Keratinocyte (primary cell): ENCODE data around the gene PLAAT4. TPM values are rescaled to one million over a fixed set of nuclear protein-coding genes. Genes with fewer than 3 reads are reported as not detected.

Experiments
- DNase-seq: peaks from one replicate; pipeline ENCODE4 v3.0.0-alpha.2; 2011; ENCODE audit warnings: low read depth, missing footprints, low spot score
- FAIRE-seq: peaks from 2 replicates; lab custom pipeline; 2011; peaks lifted over from hg19 to GRCh38; lab: Jason Lieb, UNC
- H2AFZ ChIP-seq: 2 replicates; pipeline ENCODE4 v1.6.0; 2012; ENCODE audit warnings: low read length, control low read depth, inconsistent platforms; ENCODE audit not compliant: control insufficient read depth
- H3K27ac ChIP-seq: 2 replicates; pipeline ENCODE4 v1.5.1; 2011; ENCODE audit warnings: low read length; ENCODE audit not compliant: control insufficient read depth, insufficient read depth
- H3K27me3 ChIP-seq: 3 replicates; pipeline ENCODE4 v1.6.0; 2011; ENCODE audit warnings: low read length; ENCODE audit not compliant: control insufficient read depth, insufficient read depth; ENCODE audit errors: extremely low read depth
- H3K36me3 ChIP-seq, 2 experiments: 2 replicates in 1 of 2; 3 replicates in 1 of 2; pipeline ENCODE4 v1.5.1; 2011; ENCODE audit warnings: low read length in 2 of 2, mild to moderate bottlenecking in 1 of 2; ENCODE audit not compliant: control insufficient read depth in 2 of 2, insufficient read depth in 2 of 2; ENCODE audit errors: extremely low read depth in 1 of 2
- H3K4me1 ChIP-seq: 3 replicates; pipeline ENCODE4 v1.5.1; 2011; ENCODE audit warnings: low read length; ENCODE audit not compliant: control insufficient read depth, insufficient read depth; ENCODE audit errors: extremely low read depth
- H3K4me2 ChIP-seq: 3 replicates; pipeline ENCODE4 v1.6.0; 2011; ENCODE audit warnings: low read depth, low read length; ENCODE audit not compliant: control insufficient read depth, insufficient read depth; ENCODE audit errors: extremely low read depth
- H3K4me3 ChIP-seq, 3 experiments: fragments of 200-600 bp in 1 of 3; sonication (generic) in 1 of 3; 2 replicates in 2 of 3; 3 replicates in 1 of 3; pipeline ENCODE4 v1.5.1; 2011 to 2016; ENCODE audit warnings: low read length in 3 of 3, mild to moderate bottlenecking in 3 of 3, control low read depth in 2 of 3, inconsistent platforms in 1 of 3, low read depth in 1 of 3, mixed read lengths in 1 of 3, mixed run types in 1 of 3, moderate library complexity in 1 of 3; ENCODE audit not compliant: control insufficient read depth in 2 of 3, insufficient read depth in 2 of 3; ENCODE audit errors: extremely low read depth in 1 of 3
- H3K79me2 ChIP-seq: 2 replicates; pipeline ENCODE4 v1.6.0; 2012; ENCODE audit warnings: low read length; ENCODE audit not compliant: control insufficient read depth, insufficient read depth
- H3K9ac ChIP-seq: 3 replicates; pipeline ENCODE4 v1.6.0; 2011; ENCODE audit warnings: low read length; ENCODE audit not compliant: control insufficient read depth, insufficient read depth; ENCODE audit errors: extremely low read depth
- H3K9me1 ChIP-seq: 3 replicates; pipeline ENCODE4 v1.6.0; 2011; ENCODE audit warnings: low read length; ENCODE audit not compliant: control insufficient read depth, insufficient read depth; ENCODE audit errors: extremely low read depth
- H3K9me3 ChIP-seq: 2 replicates; pipeline ENCODE4 v1.5.1; 2012; ENCODE audit warnings: low read depth, low read length; ENCODE audit not compliant: control insufficient read depth
- H4K20me1 ChIP-seq: 3 replicates; pipeline ENCODE4 v1.6.0; 2011; ENCODE audit warnings: low read length; ENCODE audit not compliant: control insufficient read depth, insufficient read depth; ENCODE audit errors: extremely low read depth
- CTCF ChIP-seq, 3 experiments: IDR thresholded peaks in 1 of 3; conservative IDR thresholded peaks in 1 of 3; optimal IDR thresholded peaks in 1 of 3; 2 replicates in 2 of 3; 3 replicates in 1 of 3; pipeline versions ENCODE3 to v1.5.1; 2011; ENCODE audit warnings: low read length in 3 of 3, mild to moderate bottlenecking in 3 of 3, moderate library complexity in 2 of 3, control low read depth in 1 of 3, inconsistent platforms in 1 of 3; ENCODE audit not compliant: insufficient read depth in 2 of 3; ENCODE audit errors: extremely low read depth in 1 of 3
- EZH2 ChIP-seq: IDR thresholded peaks from one replicate; pipeline ENCODE4 v1.6.1; 2012; ENCODE audit warnings: inconsistent platforms, mild to moderate bottlenecking, low read length, moderate library complexity
- dilution Hi-C: fragments of 300-500 bp; cut with MboI; formaldehyde crosslinking; loops from one replicate; pipeline ENCODE4 v1.7.0; 2020; ENCODE audit warnings: low sequenced_read_pairs; ENCODE audit not compliant: extremely low pct_ligation_motif_present
- polyA plus RNA-seq, 5 experiments: library from polyadenylated mRNA; depleted of rRNA in 3 of 5; stranded (reverse) in 3 of 5; stranded (forward) in 1 of 5; unstranded in 1 of 5; fragments of >200 nt; gene quantifications; 1 replicate in 1 of 5; 2 replicates in 3 of 5; 3 replicates in 1 of 5; pipeline versions ENCODE4 v1.2.1 to v1.2.3, GENCODE V29; 2011 to 2012; ENCODE audit warnings: missing spikeins in 2 of 5, low read depth in 1 of 5, low replicate concordance in 1 of 5

PLAAT4 gene
- polyA plus RNA-seq, 1 donor (not counting 4 experiments of a cell fraction or from before 2014, with no cell fraction given), result 2.0 TPM

GRCh38 chr11:63589000-63589399, 52.4 kb downstream of the PLAAT4 start:
- DNase-seq (no peak), FAIRE-seq (no peak)
- H3K4me3 ChIP-seq, result no peak overlapping the region
- H3K27me3 ChIP-seq, result no peaks in the 10 kb centered on the region
- no peaks in the 10 kb centered on the region for H3K36me3 ChIP-seq
- H2AFZ ChIP-seq, result no peak overlapping the region
- H3K4me1 ChIP-seq, result no peaks in the 10 kb centered on the region
- no peaks in the 10 kb centered on the region for H3K9me3 ChIP-seq
- no peaks in the 10 kb centered on the region for H3K9me1 ChIP-seq
- no peak overlapping the region for H3K27ac ChIP-seq
- TF ChIP-seq CTCF (optimal IDR thresholded peaks at IDR 0.05 in 1 of 3, IDR thresholded peaks at IDR 0.05 in 1 of 3, conservative IDR thresholded peaks at IDR 0.05 in 1 of 3; ENCODE audit: extremely low read depth in 1 of 3, insufficient read depth in 2 of 3, low read length in 3 of 3), result no peak
- TF ChIP-seq EZH2, result no peak
- no peaks in the 10 kb centered on the region for H4K20me1 ChIP-seq
- dilution Hi-C loops, result no loop called here
- H3K4me2 ChIP-seq, result no peak overlapping the region
- no peak overlapping the region for H3K9ac ChIP-seq
- H3K79me2 ChIP-seq, result no peaks in the 10 kb centered on the region

DNA sequence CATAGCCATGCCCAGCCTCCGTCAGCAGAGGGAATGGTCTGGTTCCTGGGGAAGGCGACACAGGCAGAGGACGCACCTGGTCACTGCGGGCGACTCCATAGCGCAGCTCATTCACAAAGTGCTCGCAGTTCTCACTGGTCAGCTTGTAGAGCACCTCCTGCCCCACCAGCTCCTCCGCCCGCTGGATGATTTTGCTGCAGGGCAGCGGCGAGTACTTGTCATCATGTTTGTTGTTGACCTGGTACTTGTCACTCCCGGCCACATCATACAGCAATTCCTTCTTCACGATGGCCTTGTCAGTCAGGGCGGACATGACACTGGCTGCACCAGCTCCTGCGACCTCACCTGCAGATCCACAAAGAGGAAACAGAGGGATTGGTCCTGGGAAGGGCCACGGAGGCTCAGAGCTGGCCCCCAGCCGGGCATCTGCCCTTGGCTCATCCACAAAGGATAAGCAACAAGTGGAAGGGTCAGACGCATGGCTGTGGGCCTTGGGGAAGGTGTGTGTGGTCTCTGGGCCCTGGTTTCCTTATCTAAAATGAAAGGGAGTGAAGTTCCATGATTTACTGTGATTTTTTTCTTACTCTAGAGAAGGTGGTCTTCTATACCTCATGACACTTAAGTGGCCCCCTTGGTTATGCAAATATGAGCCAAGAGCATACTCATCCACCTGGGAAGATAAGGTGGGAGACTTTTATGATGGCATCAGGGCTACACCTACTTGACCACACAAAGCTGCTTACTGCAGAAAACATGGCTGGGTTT, 53.6 kb downstream of the PLAAT4 start:
- no peaks in the 10 kb centered on the region for H3K27me3 ChIP-seq
- FAIRE-seq, result no peak
- TF ChIP-seq CTCF (optimal IDR thresholded peaks at IDR 0.05 in 1 of 3, IDR thresholded peaks at IDR 0.05 in 1 of 3, conservative IDR thresholded peaks at IDR 0.05 in 1 of 3; ENCODE audit: extremely low read depth in 1 of 3, insufficient read depth in 2 of 3, low read length in 3 of 3) (no peak), EZH2 (no peak)

More for the DNA sequence above, 53.6 kb downstream of the PLAAT4 start:
- H3K4me1 ChIP-seq, result no peaks in the 10 kb centered on the region
- no peaks in the 10 kb centered on the region for H3K36me3 ChIP-seq
- H4K20me1 ChIP-seq, result no peaks in the 10 kb centered on the region
- H3K4me2 ChIP-seq, result no peak overlapping the region
- no peak overlapping the region for H3K9ac ChIP-seq
- no peak overlapping the region for H3K4me3 ChIP-seq
- H3K9me1 ChIP-seq, result no peaks in the 10 kb centered on the region
- H2AFZ ChIP-seq, result no peak overlapping the region
- DNase-seq, result no peak
- H3K27ac ChIP-seq, result no peak overlapping the region
- dilution Hi-C loops, result no loop called here
- H3K9me3 ChIP-seq, result no peaks in the 10 kb centered on the region
- no peaks in the 10 kb centered on the region for H3K79me2 ChIP-seq
